HG03095 (cell line): Measurements from ENCODE around the gene EPB41L4A.
"Not testable (repeated sequence)": the region's sequence is repeated elsewhere in the genome, so short reads cannot be mapped to it uniquely, and the experiment has no call there.

ENCODE experiments used
- ATAC-seq: cut with Tn5 transposase; IDR thresholded peaks from one replicate; pipeline ENCODE4 v1.9.1; 2021; ENCODE audit warnings: moderate library complexity; ENCODE audit not compliant: unreplicated experiment

EPB41L4A gene

DNA sequence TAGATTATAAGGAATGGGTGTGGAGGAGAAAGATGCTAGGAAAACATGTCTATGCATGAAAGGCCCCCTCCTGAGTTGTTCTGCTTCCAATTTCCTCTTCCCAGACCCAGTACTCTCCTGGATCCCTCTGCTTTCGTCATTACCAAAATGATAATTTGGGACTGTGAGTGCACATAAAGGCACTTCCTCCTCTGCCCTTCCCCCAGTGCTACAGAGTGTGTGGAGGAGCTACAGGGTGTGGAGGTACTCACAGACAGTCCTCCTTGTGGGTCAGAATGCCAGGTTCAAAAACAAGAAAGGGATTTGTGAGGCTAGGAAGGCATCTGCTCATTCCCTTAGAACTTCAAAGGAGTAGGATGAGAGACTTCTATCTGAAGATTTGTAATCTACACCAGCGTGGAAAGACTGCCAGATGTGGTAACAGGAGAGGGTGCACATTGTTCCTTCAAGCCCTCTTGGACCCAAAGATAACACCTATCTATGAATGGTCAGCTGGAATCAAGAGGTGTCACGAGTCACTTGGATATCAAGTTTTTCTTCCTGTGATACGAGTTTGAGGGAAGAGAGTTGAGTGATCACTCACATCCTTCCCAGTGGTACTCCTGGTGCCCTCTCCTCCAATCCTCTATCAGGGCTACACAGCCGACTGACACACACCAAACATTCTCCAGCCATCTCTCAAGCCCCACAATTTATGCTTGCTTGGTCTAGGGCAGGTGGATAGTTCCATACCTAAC lies 201.1 kb downstream of the EPB41L4A start:
- no peak for ATAC-seq

DNA sequence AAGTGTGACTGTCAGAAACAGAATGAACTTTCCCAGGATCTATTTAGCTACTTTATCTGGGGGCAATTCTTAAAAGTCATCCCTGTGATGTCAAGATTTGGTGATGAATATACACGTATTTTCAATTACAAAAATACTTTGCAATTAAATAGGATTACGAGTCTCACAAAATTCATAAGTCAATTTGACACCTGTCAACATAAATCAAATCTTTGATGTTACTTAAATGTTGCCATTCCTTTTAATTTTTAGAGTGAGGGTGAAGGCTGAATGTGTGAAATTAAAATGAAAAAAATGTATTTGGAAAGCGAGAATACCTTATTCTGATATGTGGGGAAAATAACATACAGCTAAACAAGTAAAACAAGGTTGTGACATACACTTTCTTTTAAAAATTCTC lies 202.9 kb downstream of the EPB41L4A start:
- no peak for ATAC-seq

DNA sequence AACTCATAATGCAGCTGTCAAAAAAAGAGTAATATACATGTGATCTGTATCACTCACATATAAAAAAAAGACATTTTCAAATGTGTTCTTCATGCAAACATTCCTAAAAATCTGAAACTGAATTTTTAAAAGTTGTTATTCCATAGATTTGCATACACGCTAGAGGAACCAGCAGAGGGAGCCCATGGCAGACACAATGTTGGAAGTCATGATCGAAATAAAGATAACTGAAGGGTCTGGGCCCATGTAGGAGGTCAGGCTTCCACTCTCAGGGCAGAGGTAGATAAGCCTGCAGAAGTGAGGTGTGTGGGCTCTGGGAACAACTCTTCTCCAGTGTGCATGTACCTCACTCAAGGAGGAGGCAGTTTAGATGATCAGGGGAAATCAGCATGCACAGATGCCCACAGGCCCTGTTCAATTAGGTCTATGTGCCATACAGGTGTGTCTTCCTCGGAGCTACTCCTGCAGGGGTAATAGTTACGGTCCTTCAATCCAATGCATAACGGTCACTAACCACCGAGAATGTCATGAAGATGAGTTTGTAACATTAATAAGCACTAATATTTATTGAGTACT lies 208.6 kb downstream of the EPB41L4A start:
- no peak for ATAC-seq

DNA sequence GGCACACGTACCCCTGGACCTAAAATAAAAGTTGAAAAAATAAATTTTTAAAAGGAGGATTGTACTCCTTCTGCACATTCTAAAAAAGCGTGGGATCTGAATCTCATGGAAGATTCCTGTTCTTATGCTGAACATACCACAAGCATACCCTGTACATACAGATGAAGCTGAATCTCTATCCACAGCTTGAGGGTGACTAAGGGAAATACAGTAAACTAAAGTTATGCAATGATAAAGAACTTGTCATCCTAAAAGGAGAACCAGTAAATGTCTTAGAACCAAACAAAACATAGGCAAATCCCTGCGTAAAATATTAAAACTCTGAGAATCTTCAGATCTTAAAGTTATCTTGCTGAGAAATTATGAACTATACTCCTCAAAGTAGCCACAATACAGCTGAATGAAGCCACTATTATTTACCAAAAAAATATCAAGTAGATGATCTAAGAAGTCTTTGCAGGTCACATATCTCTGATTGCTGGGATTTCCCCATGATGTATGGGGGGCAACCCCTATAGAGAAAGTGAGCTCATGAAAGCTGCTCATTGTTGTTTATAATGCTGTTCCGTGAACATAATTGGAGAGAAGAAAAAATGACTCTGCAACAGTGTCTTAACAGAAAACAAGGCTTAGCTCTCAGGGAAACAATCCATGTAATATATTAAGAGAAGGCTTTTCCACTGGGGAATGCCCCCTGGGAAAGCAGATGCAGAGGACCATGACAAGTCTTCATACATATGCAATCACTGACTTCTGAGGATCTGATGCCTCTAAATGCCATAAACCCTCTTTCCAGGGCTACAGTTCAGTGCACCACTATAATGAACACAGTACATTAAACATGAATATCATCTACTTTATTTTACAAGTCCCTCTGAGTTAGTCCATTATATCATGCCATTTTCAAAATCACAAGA lies 210.1 kb downstream of the EPB41L4A start:
- ATAC-seq = peak; percentile 64

DNA sequence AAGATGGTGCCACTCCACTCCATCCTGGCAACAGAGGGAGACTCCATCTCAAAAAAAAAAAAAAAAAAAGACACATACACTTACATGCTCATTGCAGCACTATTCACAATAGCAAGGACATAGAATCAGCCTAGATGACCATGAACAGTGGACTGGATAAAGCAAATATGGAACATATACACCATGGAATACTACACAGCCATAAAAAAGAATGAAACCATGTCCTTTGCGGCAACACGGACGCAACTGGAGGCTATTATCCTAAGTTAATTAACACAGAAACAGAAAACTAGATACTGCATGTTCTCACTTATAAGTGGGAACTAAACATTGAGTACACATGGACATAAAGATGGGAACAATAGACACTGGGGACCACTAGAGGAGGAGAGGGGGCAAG lies 210.9 kb downstream of the EPB41L4A start:
- ATAC-seq = not testable (repeated sequence)

DNA sequence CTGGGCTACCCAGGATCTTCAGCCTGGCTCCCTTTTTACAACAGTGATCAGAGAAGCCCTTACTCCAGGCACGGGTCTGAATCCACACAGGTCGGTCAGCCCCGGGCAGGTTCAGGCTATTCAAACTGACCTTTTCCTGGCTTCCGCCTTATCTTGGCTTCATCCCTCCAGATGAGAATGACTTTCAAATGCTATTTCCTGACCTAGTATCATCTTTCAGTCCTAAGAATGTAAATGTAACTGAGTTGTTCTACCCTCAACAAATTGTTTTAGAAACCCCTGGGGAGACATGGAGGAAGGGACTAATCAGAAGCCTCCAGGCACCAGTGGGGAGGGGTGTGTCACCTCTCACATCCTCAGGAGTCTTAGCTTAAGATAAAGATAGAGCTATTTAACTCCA lies 213.2 kb downstream of the EPB41L4A start:
- ATAC-seq = no peak

DNA sequence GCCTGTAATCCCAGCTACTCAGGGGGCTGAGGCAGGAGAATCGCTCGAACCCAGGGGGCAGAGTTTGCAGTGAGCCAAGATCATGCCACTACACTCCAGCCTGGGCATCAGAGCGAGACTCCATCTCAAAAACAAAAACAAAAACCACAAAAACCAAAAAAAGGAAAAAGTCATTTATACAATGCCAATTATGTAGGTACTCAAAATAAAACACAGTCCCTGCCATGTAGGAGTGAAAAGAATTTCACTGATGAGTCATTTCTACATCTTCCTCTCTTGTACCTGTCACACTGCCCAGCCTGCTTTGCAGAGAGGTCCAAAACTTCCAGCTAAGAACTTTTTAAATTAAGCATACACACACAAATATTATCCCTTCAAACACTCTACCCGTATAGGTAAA lies 215.8 kb downstream of the EPB41L4A start:
- no peak for ATAC-seq

DNA sequence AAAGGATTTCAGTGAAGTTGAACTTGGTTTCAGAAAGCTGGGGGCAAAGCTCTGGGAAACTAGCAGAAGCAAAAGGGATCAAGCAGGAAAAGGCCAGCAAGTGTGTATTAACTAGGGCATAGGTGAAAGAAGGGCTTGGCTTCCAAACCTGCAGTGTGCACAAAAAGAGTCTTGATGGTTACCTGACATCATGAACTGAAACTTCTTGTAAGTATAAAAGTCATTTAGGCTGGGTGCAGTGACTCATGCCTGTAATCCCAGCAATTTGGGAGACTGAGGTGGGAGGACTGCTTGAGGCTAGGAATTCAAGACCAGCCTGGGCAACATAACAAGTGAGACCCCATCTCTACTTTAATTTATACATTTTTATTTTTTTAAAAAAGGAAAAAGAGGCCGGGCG lies 216.4 kb downstream of the EPB41L4A start:
- ATAC-seq = no peak

DNA sequence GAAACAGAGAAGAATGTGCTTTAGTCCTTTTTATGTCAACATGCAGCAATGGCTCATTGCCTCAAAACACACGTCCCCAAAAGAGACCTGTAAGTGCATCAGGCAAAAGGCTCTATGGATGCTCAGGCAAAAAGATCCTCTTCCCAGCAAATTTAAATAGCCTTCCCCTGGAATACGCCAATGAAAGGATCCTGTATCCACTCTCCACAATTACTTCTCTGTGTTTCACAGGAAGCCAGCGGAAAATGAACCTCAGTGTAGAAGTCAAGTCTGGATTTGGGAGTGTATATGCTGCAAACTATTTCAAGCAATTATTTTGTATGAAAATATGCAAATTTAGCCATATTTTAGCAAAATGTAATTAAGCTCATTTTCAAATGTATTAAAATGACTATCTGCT lies 217.9 kb downstream of the EPB41L4A start:
- ATAC-seq = no peak

DNA sequence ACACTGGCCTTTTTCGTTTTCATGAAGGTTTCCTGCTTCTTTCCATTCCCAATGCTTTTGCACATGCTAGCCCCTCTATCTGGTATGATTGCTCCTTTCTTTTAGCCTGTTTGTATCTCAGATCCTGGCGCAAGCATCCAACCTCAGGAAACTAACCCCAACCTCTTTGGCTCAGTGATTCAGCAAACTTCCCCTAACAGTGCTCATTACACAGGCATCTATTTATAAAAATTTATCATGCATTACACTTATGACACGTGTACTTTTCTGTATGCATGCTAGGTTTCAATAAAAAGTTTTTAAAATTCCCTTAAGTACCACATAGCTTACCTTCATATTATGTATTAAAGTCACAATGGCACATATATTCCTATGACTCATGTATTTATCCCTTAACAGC lies 218.9 kb downstream of the EPB41L4A start:
- ATAC-seq = no peak

DNA sequence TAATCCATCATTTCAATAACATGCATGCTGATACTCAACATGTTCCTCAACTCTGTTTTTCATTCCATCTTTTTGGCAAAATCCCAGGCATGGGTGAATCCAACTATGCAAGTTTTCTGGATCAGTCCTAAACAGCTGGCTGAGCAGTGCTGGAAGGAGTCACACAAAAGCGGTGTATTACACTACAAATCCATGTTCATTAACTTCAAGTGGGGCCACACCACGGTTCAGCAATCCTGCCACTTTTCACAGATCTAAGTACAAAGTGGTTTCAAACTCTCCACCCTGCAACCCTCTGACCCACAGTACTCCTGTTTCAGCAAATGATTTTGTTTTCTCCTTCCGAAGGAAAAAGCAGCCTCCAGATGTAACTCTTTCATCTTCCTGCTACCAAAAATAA lies 222.5 kb downstream of the EPB41L4A start:
- ATAC-seq = no peak

DNA sequence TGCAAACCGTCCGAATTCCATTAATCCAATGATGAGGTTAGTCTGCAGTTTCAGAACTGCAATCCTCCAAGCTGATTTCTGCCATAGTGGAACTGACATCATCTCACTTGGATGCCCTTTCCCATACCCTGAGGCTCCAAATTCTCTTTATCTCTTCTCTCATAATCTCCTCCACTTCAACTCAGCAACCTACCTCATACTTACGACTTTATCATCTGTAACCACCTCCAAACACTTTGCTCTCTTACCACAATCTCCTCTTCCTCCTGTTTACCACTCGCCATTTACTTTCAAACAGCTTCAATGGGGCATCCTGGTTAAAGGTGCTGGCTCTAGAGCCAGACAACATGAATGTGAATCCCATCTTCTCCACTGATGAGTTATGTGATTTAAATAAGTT lies 223.2 kb downstream of the EPB41L4A start:
- no peak for ATAC-seq

DNA sequence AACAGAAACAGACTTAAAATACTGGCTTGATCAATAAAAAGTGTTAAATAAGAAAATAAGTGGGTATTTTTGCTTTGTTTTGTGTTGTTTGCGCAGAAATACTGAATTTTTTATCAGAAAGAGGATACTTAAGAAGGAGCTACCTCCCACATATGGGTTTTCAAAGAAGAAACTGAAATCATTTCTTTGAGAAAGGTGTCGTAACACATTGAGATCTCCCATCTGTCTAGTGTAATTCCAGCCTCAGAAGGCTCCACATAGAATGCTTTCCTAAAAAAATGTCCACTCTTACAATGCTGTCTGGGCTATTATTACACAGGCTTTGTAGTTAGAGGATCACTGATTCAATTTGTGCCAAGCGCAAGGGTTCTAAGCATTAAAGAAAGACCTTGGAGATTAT lies 226.2 kb downstream of the EPB41L4A start:
- no peak for ATAC-seq

DNA sequence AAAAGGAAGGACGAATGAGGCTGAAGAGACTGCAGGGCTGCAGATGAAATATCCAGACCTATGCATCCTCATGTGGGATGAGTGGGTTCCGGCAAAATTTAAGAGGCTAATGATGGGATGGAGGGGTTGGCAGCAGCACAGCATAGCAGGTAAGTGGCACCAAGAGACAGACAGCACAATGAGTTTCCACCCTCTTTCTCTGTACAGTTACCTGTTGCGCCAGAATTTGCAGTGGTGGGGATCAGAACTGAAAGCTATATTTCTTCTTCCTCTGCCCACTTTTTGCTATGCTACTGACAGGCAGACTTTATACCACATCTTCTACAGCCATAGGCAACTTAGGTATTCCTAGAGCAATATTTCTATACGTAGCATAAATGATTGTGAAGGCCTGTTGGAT lies 227.0 kb downstream of the EPB41L4A start:
- no peak for ATAC-seq

DNA sequence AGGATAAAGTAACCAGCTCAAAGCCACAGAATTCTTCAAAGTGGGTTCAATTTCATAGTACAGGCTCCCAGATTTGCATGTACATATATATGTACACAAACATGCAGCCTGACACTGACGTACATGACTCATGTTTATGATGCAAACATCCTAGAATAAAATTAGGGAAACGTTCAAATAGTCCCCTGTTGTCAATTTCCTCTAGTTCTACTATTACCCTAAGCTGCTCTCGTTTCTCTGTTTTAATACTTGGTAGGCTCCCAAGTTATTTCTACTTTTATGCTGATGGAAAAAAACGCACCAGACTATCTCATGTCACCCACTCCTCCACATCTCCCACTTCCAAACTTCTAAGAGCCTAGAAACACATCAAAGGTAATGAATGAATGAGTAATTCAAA lies 229.7 kb downstream of the EPB41L4A start:
- no peak for ATAC-seq

DNA sequence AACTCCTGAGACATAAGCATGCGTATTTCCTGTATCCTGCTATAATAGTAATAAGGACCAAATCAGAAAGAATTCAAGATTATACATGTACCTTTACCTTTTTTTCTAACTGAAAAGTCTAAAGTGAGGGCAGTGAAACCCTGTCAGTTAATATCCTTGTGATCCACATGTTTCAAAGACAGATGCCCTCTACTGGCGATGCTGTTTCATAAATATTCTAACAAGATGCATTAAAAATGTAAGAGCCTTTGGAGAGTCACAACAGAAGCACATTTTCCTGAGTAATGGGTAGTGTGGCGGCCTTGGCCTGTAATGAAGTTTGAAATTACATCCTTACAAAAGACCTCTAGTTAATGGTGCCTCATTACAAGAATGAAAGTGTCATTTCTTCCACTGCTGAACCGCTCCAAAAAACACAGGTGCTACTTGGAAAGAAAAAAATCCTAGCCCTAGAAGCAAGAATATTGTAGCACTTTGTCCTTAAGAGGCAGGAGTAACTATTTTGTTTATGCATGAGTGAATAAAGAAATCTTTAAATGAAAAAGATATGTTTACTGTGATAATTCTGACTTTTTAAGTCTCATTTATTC lies 232.6 kb downstream of the EPB41L4A start:
- ATAC-seq = no peak

DNA sequence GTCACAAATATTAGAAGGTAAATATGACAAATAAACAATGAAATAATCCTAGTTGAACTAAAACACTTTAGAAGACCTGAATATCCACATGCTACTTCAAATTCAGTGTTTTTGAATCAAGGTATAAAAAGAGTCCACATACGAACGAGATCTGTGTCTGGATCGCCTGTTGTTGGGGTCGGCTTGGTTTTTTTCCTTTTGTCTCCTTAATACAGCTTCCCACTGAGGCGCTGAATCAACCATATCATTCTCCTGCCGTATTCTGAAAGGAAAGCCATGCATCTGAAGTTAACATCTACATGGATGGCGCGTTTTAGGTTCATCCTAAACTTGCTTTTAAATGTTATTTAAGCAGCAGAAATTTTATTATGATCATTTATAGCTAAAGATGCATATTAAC lies 235.2 kb downstream of the EPB41L4A start:
- ATAC-seq = no peak

DNA sequence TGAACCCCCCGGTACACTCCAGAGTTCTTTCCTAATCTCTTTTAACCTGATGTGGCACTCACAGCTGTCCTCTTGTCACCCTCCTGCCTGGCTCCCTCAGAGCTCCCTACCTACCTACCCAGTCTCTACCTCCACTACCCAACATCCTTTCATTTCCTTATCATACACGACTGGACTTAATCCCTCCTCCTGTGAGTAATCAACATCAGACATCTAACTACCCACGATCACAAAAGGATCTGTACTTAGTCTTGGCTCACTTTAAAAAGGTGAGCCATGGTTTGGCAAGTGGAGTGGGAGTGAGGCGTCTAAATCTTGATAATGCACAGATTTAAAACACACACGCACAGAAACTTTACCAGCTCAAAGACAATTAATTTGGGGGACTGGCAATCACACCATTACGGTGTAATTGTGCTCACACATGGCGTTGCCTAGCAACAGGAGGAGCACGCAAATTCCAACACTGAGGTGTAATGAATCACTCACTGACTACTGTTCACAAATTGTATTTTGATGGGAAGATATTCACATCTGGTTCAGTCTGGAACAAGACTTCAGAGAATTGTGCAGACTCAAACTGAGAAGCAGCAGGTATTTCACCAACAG lies 235.9 kb downstream of the EPB41L4A start:
- no peak for ATAC-seq

DNA sequence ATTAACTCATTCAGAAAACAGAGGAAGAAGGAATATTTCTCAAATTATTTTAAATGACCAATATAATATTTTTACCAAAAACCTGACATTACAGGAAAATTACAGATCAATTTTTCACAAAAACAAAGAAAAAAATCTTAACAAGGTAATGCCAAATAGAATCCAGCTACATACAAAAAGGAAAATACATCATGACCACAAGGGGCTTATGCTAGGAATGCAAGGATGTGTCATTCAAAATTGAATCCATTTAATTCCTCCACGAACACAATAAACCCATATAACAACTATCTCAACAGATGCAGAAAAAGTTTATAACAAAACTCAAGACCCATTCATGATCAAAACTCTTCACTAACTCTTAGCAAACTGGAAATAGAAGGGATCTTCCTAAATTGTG lies 239.8 kb downstream of the EPB41L4A start:
- ATAC-seq = no peak

DNA sequence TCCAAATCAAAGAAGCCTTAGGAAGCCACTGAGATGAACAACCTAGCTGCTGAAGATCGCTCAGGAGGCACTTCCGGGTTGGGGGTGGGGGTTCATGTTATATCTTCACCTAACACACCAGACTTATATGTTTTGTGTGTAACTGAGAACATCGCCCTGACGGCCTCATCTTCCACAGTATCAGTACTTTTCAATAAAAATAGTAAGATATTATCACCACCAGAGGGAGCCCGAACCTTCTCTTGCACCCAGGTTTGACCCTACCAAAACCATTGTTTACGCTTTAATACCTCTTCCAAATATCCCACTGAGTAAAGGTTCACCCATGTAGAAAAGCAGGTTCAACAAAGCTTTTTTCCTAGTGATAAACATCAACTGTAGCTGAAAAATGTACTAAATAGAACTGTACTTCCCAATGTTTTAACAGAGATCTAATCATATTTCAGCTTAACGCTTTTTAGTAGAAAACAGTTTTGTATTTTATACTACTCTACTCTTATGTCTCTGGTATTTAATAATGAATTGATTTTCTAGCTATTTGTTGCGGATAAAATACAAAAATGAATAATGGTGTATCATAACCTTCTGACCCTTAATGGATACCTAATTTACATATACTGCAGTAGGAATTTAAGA lies 244.0 kb downstream of the EPB41L4A start:
- peak; percentile 86 for ATAC-seq
